GM12878 (cell line): Measurements from ENCODE around the gene SHANK3. TPM values are rescaled to one million over a fixed set of nuclear protein-coding genes. Genes with fewer than 3 reads are reported as not detected.

Experiments
- ATAC-seq: fragments of 200-7000 bp; cut with Tn5 transposase; 3 replicates; pipeline ENCODE4 v1.9.1; 2020; ENCODE audit warnings: mild to moderate bottlenecking, moderate library complexity
- BruUV-seq: library from RNA; stranded (reverse); fragments of 400-500 nt; replicated peaks from 2 replicates; lab custom pipeline; 2021; lab: Mats Ljungman, UMichigan
- CTCF ChIA-PET: fragments of 300-600 bp; sonication (Branson Sonifier 250); formaldehyde crosslinking; extraction: SDS; loops from one replicate; lab custom pipeline; 2021; ENCODE audit warnings: inconsistent platforms; lab: Yijun Ruan, JAX
- POLR2A ChIA-PET: fragments of 350-600 bp; formaldehyde crosslinking; extraction: SDS; loops from one replicate; lab custom pipeline; 2021; ENCODE audit warnings: inconsistent platforms; lab: Charles Lee
- RAD21 ChIA-PET: fragments of 300-600 bp; sonication (Branson Sonifier 250); formaldehyde crosslinking; loops from one replicate; lab custom pipeline; 2023; ENCODE audit warnings: antibody characterized with exemption; ENCODE audit not compliant: unreplicated experiment; lab: Charles Lee
- SMC1A ChIA-PET: fragments of 300-600 bp; sonication (Branson Sonifier 250); formaldehyde crosslinking; loops from one replicate; lab custom pipeline; 2023; ENCODE audit not compliant: unreplicated experiment, uncharacterized antibody; lab: Charles Lee
- DNase-seq: peaks from one replicate; pipeline ENCODE4 v3.0.0-alpha.2; 2011; ENCODE audit warnings: low read depth, low spot score
- FAIRE-seq: peaks from 3 replicates; lab custom pipeline; 2011; peaks lifted over from hg19 to GRCh38; lab: Jason Lieb, UNC
- H2AFZ ChIP-seq: 2 replicates; pipeline ENCODE4 v1.6.0; 2011; ENCODE audit warnings: low read depth, low read length, control low read depth; ENCODE audit not compliant: control insufficient read depth
- H3K27ac ChIP-seq: 2 replicates; pipeline ENCODE4 v1.5.1; 2011; ENCODE audit warnings: control low read depth; ENCODE audit not compliant: control insufficient read depth, insufficient read depth
- H3K27me3 ChIP-seq, 2 experiments: replicated peaks in 1 of 2; 2 replicates each; pipeline versions ENCODE4 v1.6.0 to v1.6.1; 2011; ENCODE audit warnings: low read length in 1 of 2; ENCODE audit not compliant: control insufficient read depth in 2 of 2, insufficient read depth in 2 of 2
- H3K36me3 ChIP-seq, 2 experiments: 2 replicates each; pipeline ENCODE4 v1.5.1; 2011; ENCODE audit warnings: low read length in 1 of 2; ENCODE audit not compliant: control insufficient read depth in 2 of 2, insufficient read depth in 2 of 2
- H3K4me1 ChIP-seq: 2 replicates; pipeline ENCODE4 v1.6.1; 2011; ENCODE audit warnings: mild to moderate bottlenecking, low read length, moderate library complexity, mixed read lengths; ENCODE audit not compliant: control insufficient read depth, insufficient read depth
- H3K4me2 ChIP-seq: 2 replicates; pipeline ENCODE4 v1.6.0; 2011; ENCODE audit warnings: control low read depth; ENCODE audit not compliant: control insufficient read depth, insufficient read depth
- H3K4me3 ChIP-seq: fragments of 200-600 bp; sonication (generic); 2 replicates; pipeline ENCODE4 v1.5.1; 2016
- H3K79me2 ChIP-seq: 2 replicates; pipeline ENCODE4 v1.6.0; 2011; ENCODE audit warnings: low read length; ENCODE audit not compliant: control insufficient read depth, insufficient read depth
- H3K9ac ChIP-seq: 2 replicates; pipeline ENCODE4 v1.8.0; 2011; ENCODE audit warnings: low read length, control low read depth, mixed read lengths; ENCODE audit not compliant: control insufficient read depth, insufficient read depth
- H3K9me3 ChIP-seq: replicated peaks from 3 replicates; pipeline ENCODE4 v1.5.1; 2011; ENCODE audit warnings: mild to moderate bottlenecking, low read length; ENCODE audit not compliant: control insufficient read depth, insufficient read depth
- H4K20me1 ChIP-seq: 2 replicates; pipeline ENCODE4 v1.6.0; 2011; ENCODE audit not compliant: control insufficient read depth, insufficient read depth
- ATF3 ChIP-seq: IDR thresholded peaks from 2 replicates; pipeline ENCODE4 v1.6.1; 2011; ENCODE audit warnings: low read depth, mild to moderate bottlenecking, low read length, moderate library complexity, borderline replicate concordance; ENCODE audit errors: extremely low read depth
- BCLAF1 ChIP-seq: fragments of 450-650 bp; IDR thresholded peaks from 2 replicates; pipeline ENCODE4 v1.6.1; 2017; ENCODE audit warnings: antibody characterized with exemption, mild to moderate bottlenecking, moderate library complexity
- CEBPB ChIP-seq, 2 experiments: fragments of 150-350 bp in 1 of 2; IDR thresholded peaks; 2 replicates each; pipeline ENCODE4 v1.6.1; 2012 to 2014; ENCODE audit warnings: low read depth in 2 of 2, low read length in 2 of 2, borderline replicate concordance in 1 of 2, inconsistent platforms in 1 of 2
- CREB1 ChIP-seq: IDR thresholded peaks from 2 replicates; pipeline ENCODE4 v1.6.1; 2012; ENCODE audit warnings: low read depth, mild to moderate bottlenecking, inconsistent platforms
- EED ChIP-seq: sonication (generic); IDR thresholded peaks from 2 replicates; pipeline ENCODE4 v1.6.1; 2016; ENCODE audit warnings: antibody characterized with exemption, low read depth
- POU2F2 ChIP-seq: IDR thresholded peaks from 3 replicates; pipeline ENCODE4 v1.6.1; 2011; ENCODE audit warnings: low read depth, mild to moderate bottlenecking, low read length, borderline replicate concordance
- RUNX3 ChIP-seq: IDR thresholded peaks from 2 replicates; pipeline ENCODE4 v1.6.1; 2012; ENCODE audit warnings: low read length, inconsistent platforms
- SMAD5 ChIP-seq: IDR thresholded peaks from 2 replicates; pipeline ENCODE4 v1.6.1; 2016; ENCODE audit warnings: antibody characterized with exemption, low read depth
- SREBF2 ChIP-seq: IDR thresholded peaks from 2 replicates; pipeline ENCODE4 v1.6.1; 2012; ENCODE audit warnings: mild to moderate bottlenecking, low read length
- ZNF384 ChIP-seq: IDR thresholded peaks from 2 replicates; pipeline ENCODE4 v1.6.1; 2012; ENCODE audit warnings: low read depth, mild to moderate bottlenecking, low read length, improper control_type of control experiment, borderline replicate concordance
- ZNF687 ChIP-seq: fragments of 450-650 bp; IDR thresholded peaks from 2 replicates; pipeline ENCODE4 v1.6.1; 2017; ENCODE audit warnings: mild to moderate bottlenecking, moderate library complexity
- WGBS: methylation state at CpG from one replicate; pipeline ENCODE4 v1.1.6; 2016; ENCODE audit warnings: low lambda C conversion rate; ENCODE audit not compliant: insufficient replicate concordance, insufficient coverage; ENCODE audit errors: missing lambda C conversion rate; 5-methylcytosine and 5-hydroxymethylcytosine counted together
- in situ Hi-C: fragments of 300-500 bp; cut with MboI; formaldehyde crosslinking; loops from 9 replicates; pipeline ENCODE4 v1.14.3; 2018; ENCODE audit warnings: mixed read lengths
- intact Hi-C: fragments of 100-400 bp; cut with micrococcal nuclease; formaldehyde crosslinking; loops from one replicate; pipeline ENCODE4 v1.14.2; 2022; ENCODE audit not compliant: unreplicated experiment
- polyA plus RNA-seq, 11 experiments: library from polyadenylated mRNA; depleted of rRNA in 4 of 11; unstranded in 6 of 11; stranded (reverse) in 5 of 11; fragments of >200 nt; fragmentation: Nextera tagmentation in 4 of 11; fragmentation: Illumina TruSeq in 1 of 11; extraction: Ambion mirVana in 4 of 11; extraction: Trizol in 1 of 11; gene quantifications; 1 replicate in 1 of 11; 2 replicates in 10 of 11; pipeline versions ENCODE4 v1.2.1 to v1.2.3, GENCODE V29; 2011 to 2016; ENCODE audit warnings: inconsistent platforms in 2 of 11, missing spikeins in 2 of 11, low read depth in 1 of 11
- total RNA-seq, 4 experiments: library from RNA; depleted of rRNA in 3 of 4; stranded (reverse); fragments of >200 nt in 3 of 4; fragmentation: Illumina TruSeq in 1 of 4; extraction: Trizol in 1 of 4; gene quantifications; 2 replicates each; pipeline versions ENCODE4 v1.2.1 to v1.2.3, GENCODE V29; 2013 to 2021
- TF ChIP-seq, protein P1 (sequence below): IDR thresholded peaks from 2 replicates; pipeline ENCODE4 v1.6.1; 2012; ENCODE audit warnings: improper control_type of control experiment, low read depth, low read length; ENCODE audit not compliant: insufficient replicate concordance

Gene SHANK3
- total and polyA plus RNA-seq, 10 of the 15 experiments (the other 5 are each of a cell fraction or from before 2014, with no cell fraction given): under 0.01 to 0.10 (median 0.05) TPM; not detected in 6

DNA sequence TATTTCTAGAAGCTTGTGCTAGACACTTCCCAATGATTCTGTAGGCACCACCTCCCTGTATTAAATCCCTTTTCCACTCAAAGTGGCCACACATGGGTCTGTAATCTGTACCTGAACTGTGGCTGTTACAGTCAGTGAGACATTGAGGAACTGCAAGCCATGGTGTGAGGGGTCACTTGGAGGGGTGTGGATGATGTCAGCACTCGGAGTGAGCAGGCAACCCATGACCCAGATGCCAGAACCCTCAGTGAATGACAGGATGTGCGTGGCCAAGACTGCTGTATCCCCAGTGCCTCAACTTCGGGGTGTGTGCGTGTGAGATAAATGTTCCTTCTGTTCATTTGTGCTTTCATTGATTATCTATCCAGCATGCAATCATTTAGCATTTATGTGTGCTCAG is 14.7 kb upstream of the SHANK3 start:
- H3K4me2 ChIP-seq: no peak overlapping the region
- H2AFZ ChIP-seq: no peak overlapping the region
- no peaks in the 10 kb centered on the region for H3K9me3 ChIP-seq
- ChIA-PET CTCF (no interaction called here), RAD21 (no interaction called here), SMC1A (no interaction called here), POLR2A (no interaction called here)
- no peaks in the 10 kb centered on the region for H3K4me1 ChIP-seq
- no peak for FAIRE-seq
- H3K79me2 ChIP-seq: no peaks in the 10 kb centered on the region
- 50% methylated on average over 4 of the region's 4 CpGs for WGBS
- no TSS peak for BruUV-seq
- H3K27ac ChIP-seq: no peak overlapping the region
- no peaks in the 10 kb centered on the region for H4K20me1 ChIP-seq
- no peak overlapping the region for H3K9ac ChIP-seq
- no peak for DNase-seq
- ATAC-seq: no peak
- intact Hi-C loops: no loop called here
- H3K36me3 ChIP-seq: no peaks in the 10 kb centered on the region
- no peak overlapping the region for H3K4me3 ChIP-seq
- in situ Hi-C loops: no loop called here
- TF ChIP-seq SMAD5: no peak
- TF ChIP-seq ZNF687: no peak
- no peak for TF ChIP-seq EED
- TF ChIP-seq CEBPB (IDR thresholded peaks at IDR 0.05; ENCODE audit: borderline replicate concordance in 1 of 2, low read depth in 2 of 2, low read length in 2 of 2): no peak
- TF ChIP-seq, protein P1, sequence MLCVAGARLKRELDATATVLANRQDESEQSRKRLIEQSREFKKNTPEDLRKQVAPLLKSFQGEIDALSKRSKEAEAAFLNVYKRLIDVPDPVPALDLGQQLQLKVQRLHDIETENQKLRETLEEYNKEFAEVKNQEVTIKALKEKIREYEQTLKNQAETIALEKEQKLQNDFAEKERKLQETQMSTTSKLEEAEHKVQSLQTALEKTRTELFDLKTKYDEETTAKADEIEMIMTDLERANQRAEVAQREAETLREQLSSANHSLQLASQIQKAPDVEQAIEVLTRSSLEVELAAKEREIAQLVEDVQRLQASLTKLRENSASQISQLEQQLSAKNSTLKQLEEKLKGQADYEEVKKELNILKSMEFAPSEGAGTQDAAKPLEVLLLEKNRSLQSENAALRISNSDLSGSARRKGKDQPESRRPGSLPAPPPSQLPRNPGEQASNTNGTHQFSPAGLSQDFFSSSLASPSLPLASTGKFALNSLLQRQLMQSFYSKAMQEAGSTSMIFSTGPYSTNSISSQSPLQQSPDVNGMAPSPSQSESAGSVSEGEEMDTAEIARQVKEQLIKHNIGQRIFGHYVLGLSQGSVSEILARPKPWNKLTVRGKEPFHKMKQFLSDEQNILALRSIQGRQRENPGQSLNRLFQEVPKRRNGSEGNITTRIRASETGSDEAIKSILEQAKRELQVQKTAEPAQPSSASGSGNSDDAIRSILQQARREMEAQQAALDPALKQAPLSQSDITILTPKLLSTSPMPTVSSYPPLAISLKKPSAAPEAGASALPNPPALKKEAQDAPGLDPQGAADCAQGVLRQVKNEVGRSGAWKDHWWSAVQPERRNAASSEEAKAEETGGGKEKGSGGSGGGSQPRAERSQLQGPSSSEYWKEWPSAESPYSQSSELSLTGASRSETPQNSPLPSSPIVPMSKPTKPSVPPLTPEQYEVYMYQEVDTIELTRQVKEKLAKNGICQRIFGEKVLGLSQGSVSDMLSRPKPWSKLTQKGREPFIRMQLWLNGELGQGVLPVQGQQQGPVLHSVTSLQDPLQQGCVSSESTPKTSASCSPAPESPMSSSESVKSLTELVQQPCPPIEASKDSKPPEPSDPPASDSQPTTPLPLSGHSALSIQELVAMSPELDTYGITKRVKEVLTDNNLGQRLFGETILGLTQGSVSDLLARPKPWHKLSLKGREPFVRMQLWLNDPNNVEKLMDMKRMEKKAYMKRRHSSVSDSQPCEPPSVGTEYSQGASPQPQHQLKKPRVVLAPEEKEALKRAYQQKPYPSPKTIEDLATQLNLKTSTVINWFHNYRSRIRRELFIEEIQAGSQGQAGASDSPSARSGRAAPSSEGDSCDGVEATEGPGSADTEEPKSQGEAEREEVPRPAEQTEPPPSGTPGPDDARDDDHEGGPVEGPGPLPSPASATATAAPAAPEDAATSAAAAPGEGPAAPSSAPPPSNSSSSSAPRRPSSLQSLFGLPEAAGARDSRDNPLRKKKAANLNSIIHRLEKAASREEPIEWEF: no peak
- no peak for TF ChIP-seq SREBF2
- TF ChIP-seq ATF3: no peak
- no peak for TF ChIP-seq ZNF384
- no peak for TF ChIP-seq CREB1
- TF ChIP-seq POU2F2: no peak
- TF ChIP-seq RUNX3: no peak
- TF ChIP-seq BCLAF1: no peak
- peaks cover 0 to 3% of the 10 kb centered on the region in 2 experiments; a peak in 2 of 4 replicates for H3K27me3 ChIP-seq
